GM19395 (cell line): ENCODE data around the gene DCDC2.
"Not testable (repeated sequence)": the region's sequence is repeated elsewhere in the genome, so short reads cannot be mapped to it uniquely, and the experiment has no call there.

Experiments
- ATAC-seq: cut with Tn5 transposase; IDR thresholded peaks from one replicate; pipeline ENCODE4 v1.9.1; 2021; ENCODE audit warnings: mild to moderate bottlenecking, moderate library complexity; ENCODE audit not compliant: unreplicated experiment

DCDC2 gene

DNA sequence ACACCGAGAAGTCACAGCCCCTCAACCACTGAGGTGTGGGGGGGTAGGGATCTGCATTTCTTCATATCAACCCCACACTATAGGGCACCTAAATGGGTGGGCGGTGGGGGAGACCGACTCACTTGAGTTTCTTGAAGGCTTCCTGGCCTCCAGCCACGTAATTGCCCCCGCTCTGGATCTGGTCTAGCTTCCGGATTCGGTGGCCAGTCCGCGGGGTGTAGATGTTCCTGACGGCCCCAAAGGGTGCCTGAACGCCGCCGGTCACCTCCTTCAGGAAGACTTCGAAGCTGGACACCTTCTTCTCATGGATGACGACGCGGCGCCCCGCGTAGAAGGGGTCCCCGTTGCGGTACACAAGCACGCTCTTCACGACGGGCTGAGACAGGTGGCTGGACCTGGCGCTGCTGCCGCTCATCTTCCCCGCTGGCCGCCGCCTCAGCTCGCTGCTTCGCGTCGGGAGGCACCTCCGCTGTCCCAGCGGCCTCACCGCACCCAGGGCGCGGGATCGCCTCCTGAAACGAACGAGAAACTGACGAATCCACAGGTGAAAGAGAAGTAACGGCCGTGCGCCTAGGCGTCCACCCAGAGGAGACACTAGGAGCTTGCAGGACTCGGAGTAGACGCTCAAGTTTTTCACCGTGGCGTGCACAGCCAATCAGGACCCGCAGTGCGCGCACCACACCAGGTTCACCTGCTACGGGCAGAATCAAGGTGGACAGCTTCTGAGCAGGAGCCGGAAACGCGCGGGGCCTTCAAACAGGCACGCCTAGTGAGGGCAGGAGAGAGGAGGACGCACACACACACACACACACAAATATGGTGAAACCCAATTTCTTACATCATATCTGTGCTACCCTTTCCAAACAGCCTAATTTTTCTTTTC, at the start of gene DCDC2:
Gene DCDC2 (minus strand): TSS at position 724 of the 883 bp plus-strand sequence. CDS start 309 bp downstream, at position 415.
- ATAC-seq: no peak

DNA sequence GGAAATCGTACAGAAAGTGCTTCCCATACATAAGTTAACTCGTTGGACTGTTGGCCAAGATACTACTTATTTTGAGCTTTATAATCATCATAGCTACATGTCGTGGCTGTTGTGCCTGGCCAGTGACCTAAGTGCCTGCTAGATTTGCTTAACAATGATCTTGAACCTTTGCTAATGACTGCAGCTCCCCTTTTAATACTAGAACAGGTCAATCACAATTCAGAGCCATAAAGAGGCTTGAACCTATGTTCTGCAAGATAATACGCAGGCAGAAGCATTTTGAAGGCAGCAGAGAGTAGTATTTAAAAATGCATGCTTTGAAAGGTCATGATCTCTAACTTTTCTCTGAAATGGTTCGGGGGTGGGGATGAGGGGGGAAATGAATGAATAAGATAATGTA, 47.4 kb upstream of the DCDC2 start:
- no peak for ATAC-seq

DNA sequence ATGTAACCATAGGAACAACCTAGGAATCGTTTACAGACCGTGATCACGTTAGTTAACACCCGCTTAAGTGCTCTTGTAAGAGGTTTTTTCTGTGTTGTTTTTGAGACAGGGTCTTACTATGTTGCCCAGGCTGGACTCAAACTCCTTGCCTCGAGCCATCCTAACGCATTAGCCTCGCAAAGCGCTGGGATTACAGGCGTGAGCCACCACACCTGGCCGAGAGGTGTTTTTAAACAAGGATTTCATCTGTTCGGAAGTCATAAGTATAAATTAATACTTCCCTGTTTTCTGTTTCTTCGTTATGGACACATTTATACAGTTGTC, 45.6 kb upstream of the DCDC2 start:
- ATAC-seq: no peak

DNA sequence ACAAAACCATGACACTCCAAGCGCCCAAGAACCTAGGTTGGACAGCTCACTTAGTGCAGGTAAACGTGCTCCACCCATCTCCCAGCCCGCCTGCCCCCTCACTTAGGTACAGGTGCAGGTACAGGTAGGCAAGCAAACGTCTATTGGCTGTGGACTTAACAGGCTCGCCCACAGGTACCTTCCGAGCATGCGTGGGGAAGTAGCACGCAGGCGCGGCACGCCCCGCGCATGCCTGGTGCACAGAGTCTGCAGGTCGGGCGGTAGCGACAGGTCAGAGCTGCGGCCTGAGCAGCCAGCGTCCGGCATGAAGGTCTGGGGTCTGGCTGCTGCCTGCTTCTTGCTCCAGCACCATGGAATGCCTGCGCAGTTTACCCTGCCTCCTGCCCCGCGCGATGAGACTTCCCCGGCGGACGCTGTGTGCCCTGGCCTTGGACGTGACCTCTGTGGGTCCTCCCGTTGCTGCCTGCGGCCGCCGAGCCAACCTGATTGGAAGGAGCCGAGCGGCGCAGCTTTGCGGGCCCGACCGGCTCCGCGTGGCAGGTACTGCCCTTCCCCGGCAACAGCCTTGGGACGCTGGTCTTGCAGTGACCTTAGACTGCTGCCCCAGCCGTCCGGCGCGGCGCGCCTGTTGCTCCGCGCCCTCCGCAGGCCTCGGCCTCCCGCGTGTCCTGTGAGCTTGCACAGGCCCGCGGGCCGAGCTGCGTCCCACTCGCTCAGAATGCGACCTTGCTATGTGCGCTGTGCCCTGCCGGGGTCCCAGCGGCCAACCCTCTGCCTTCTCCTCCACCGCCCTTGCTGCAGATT, 45.0 kb upstream of the DCDC2 start, which contains the start of gene MRS2:
Gene MRS2 (plus strand): TSS at position 240 of the 804 bp plus-strand sequence. CDS start 111 bp downstream, at position 351.
- peak; percentile 93 for ATAC-seq

DNA sequence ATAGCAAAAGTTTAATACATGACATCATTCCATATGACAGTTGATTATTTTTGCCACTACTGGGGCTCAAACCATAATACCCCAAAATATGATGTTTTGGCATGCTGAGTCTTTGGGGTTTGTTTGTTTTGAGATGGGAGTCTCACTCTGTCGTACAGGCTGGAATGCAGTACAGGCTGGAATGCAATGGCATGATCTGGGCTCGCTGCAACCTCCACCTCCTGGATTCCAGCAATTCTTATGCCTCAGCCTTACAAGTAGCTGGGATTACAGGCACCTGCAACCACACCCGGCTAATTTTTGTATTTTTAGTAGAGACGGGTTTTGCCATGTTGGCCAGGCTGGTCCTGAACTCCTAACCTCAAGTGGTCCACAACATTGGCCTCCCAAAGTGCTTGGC, 43.6 kb upstream of the DCDC2 start:
- ATAC-seq: no peak

DNA sequence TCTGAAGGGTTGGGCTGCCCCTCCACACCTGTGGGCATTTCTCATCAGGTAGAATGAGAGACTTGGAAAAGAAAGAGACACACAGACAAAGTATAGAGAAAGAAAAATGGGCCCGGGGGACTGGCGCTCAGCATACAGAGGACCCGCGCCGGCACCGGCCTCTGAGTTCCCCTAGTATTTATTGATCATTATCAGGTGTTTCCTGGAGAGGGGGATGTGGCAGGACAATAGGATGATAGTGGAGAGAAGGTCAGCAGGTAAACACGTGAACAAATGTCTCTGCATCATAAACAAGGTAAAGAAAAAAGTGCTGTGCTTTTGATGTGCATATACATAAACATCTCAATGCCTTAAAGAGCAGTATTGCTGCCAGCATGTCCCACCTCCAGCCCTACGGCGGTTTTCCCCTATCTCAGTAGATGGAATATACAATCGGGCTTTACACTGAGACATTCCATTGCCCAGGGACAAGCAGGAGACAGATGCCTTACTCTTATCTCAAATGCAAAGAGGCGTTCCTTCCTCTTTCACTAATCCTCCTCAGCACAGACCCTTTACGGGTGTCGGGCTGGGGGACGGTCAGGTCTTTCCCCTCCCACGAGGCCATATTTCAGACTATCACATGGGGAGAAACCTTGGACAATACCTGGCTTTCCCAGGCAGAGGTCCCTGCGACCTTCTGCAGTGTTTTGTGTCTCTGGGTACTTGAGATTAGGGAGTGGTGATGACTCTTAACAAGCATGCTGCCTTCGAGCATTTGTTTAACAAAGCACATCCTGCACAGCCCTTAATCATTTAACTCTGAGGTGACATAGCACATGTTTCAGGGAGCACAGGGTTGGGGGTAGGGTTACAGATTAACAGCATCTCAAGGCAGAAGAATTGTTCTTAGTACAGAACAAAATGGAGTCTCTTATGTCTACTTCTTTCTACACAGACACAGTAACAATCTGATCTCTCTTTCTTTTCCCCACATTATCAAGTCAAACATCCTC, 42.5 kb upstream of the DCDC2 start:
- not testable (repeated sequence) for ATAC-seq

DNA sequence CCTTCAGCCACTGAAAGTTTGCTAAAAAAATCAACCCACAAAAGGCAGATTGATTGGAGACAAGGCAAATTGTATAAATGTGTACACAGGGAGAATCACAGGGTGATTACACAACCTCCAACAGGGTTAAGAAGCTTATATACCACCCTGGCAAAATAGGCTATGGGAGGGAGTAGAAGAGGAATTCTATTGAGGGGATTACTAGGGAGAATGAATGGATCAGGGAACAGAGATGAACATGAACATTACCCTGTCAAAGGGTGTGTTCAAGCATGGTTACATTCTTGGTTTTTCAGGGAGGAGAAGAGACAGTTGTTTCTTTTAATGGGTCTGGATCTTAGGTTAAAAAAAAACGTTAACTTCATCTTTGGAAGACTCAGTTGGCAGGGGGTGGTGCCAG, 39.8 kb upstream of the DCDC2 start:
- no peak for ATAC-seq

DNA sequence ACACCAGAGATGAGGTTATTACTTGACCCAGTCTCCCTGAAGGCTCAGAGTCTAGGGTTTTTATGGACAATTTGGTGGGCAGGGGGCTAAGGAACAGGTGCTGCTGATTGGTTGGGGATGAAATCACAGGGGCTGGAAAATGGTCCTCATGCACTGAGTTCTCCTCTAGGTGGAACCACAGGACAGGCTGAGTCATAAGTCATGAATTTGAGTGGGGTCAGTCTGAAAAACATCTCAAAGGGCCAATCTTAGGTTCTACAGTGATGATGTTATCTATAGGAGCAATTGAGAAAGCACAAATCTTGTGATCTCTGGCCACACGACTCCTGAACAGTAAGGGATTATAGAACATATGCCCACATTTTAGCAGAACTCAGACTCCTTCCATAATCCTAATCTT, 39.0 kb upstream of the DCDC2 start:
- no peak for ATAC-seq

DNA sequence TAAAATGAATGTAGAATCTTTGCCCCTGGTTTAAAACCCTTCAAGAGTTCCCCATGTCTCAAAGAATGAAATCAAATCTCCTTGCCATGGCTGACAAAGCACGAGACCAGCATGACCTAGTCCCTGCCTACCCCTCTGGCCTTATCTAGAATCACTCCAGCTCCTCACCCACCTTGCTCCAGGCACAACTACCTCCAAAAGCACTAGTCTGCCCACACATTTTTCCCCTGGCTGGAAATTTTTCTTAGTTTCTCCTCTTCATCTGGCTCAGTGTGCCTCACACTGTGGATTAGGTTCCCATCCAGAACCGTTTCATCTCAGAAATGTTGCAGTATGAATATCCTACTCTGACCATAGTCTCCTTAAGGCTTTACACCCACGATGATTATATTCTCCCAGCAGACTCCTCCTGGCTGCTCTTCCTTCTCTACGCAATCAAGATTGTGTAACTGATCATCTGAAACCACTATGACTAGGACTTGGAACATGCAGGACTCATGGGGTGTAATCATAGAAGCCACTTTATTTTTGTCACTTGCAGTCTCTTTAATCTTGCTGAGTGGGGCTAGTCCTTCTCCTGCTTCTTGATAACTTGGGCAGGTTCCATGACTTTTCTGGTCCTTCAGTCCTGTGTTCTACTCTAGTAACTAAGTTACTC, 37.0 kb upstream of the DCDC2 start:
- ATAC-seq: no peak

DNA sequence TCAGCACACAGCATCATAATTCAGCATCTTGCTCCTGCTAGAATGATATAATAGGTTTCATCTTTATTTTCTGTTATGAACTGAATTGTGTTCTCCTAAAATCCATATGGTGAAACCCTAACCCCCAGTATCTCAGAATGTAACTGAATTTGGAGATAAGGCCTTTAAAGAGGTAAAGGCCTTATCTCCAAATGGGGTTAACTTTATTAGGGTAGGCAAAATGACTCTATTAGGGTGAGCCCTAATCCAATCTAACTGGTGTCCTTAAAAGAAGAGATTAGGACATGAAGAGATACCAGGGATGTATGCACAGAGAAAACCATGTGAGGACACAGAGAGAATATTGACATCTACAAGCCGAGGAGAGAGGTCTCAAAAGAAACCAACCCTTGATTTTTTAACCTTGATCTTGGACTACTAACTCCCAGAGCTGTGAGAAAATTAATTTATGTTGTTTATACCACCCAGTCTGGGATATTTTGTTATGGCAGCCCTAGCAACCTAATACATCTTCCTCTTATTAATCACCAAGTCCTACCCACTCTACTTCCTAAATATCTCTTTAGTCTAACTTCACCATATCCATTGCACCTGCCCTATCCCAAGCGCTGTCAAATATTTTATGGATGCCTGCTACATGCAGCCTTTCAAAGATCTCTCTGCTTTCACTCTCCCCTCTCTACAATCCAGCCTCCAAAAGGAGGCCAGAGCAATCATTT, 36.4 kb upstream of the DCDC2 start:
- ATAC-seq: no peak

DNA sequence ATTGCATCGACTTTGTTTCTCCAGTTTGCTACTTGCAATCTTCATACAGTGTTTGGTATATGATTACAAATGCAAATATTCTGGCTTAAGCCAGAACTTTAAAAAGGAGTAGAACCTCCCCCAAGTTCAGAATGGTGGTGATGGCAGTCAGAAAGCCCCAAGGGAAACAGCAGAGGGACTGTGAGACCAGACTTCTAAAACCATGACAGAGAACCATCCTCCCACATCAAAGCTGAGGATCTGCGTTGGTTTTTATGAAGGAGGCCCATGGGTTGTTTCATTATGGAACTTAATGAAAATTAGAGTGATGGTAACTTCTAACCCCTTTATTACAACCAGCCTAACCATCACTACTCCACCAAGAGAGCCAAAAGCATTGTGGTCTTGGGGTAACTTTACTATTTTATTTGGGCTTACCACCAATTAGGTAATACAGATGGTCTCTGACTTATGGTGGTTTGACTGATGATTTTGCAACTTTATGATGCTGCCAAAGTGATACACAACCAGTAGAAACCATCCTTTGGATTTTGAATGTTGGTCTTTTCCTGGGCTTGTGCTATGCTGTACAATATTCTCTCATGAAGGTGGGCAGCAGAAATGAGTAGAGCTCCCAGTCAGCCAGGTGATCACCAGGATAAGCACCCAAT, 34.0 kb upstream of the DCDC2 start:
- ATAC-seq: peak; percentile 95

DNA sequence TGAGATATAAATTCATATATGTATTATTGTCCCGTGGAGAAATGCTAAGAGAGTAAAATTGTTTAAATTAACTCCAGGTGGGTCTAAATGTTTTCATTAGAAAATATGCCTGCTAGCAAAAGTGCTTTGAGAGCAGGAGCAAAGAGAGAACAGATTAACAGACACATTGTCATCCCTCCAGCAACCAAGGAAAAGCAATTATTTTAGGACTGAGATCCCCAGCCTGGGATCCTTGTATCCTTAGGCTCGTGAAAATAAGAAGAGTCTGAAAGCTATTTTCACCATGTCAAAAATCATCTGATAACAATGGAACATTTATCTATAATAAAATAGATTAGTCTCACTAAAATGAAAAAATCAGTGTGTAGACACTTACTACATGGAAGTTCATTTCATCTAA, 33.3 kb upstream of the DCDC2 start:
- ATAC-seq: no peak

DNA sequence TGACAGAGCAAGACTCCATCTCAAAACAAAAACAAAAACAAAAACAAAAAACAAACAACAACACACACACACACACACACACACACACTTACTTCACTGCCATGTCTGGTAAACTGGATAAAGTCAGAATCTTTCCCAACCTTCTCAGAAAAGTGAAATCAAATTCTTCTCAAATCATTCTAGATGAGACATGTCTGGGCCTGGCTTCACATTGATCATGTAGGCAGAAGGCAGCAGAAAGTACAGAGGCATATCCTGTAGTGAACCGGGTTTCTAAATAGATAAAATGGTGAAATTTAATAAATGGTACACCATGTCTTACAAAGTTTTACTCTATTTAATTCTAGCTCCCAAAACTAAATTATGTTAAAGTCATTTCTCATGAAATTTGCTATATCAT, 30.0 kb upstream of the DCDC2 start:
- ATAC-seq: no peak

DNA sequence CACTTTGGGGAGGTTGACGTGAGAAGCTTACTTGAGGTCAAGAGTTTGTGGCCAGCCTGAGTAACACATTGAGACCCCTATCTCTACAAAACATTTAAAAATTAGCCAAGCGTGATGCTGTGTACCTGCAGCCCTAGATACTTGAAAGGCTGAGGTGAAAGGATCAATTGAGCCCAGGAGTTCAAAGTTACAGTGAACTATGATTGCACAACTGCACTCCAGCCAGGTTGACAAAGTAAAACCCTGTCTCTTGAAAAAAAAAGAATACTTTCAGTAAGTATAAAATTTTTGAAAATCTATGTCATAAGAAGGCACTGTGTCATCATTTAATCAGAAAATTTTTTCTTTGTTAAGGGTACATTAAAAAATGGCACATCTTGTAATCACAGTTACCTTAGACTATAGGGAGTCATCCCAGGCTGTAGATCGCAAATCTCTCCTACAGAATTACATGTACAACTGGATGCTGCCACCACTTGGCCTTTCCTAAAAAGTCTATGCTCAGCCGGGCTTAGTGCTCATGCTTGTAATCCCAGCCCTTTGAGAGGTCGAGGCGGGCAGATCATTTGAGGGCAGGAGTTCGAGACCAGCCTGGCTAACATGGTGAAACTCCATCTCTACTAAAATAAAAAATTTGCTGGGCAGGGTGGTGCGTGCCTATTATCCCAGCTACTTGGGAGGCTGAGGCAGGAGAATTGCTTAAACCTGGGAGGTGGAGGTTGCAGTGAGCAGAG, 27.8 kb upstream of the DCDC2 start:
- no peak for ATAC-seq

DNA sequence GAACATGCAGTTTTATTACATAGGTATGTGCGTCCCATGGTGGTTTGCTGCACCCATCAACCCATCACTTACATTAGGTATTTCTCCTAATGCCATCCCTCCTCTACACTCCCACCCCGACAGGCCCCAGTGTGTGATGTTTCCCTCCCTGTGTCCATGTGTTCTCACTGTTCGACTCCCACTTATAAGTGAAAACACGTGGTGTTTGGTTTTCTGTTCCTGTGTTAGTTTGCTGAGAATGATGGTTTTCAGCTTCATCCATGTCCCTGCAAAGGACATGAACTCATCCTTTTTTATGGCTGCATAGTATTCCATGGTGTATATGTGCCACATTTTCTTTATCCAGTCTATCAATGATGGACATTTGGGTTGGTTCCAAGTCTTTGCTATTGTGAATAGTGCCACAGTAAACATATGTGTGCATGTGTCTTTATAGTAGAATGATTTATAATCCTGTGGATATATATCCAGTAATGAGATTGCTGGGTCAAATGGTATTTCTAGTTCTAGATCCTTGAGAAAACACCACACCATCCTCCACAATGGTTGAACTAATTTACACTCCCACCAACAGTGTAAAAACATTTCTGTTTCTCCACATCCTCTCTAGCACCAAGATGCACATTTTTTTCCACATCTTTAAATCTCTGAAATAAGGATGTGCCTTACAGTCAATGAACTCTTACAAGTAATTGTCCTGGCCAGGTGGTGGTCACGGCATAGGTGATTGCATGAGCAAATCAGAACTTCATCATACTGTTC, 26.7 kb upstream of the DCDC2 start:
- not testable (repeated sequence) for ATAC-seq

DNA sequence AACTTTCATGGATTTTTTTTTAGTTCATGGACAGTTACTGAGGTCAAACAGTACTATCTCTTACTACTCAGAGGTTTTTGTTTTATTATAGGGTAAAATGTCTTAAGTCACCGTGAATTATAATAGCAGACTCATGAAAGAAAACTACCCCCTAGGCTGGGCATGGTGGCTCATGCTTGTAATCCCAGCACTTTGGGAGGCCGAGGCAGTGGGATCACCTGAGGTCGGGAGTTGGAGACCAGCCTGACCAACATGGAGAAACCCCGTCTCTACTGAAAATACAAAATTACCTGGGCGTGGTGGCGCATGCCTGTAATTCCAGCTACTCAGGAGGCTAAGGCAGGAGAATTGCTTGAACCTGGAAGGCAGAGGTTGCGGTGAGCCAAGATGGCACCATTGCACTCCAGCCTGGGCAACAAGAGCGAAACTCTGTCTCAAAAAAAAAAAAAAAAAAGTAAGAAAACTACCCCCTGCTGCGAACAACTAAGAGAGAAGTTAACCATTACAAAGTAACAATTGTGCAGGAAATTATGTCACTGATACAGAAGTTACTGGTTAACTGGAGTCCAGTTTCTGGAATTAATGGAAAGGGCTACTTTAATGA, 25.1 kb upstream of the DCDC2 start:
- ATAC-seq: not testable (repeated sequence)

DNA sequence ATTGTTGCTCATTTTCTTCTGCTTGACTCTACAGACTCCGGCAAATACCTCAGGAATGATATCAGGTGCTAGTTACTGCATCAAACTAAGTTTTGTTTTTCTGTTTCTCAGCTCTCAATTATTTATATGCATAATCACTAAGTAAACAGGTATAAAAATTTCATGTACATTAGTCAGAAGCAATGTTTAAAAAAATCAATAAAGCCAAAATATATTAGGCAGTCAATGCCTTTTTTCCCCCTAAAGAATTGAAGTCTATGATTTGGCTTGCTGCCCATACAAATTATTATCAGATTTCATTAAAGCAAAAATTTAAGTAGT, 24.3 kb upstream of the DCDC2 start:
- no peak for ATAC-seq
